HepG2 (cell line): ENCODE data around the gene NARF. TPM values are rescaled to one million over a fixed set of nuclear protein-coding genes. Genes with fewer than 3 reads are reported as not detected.

Experiments used
- ATRX ChIP-seq: sonication (generic); formaldehyde crosslinking; IDR thresholded peaks from 2 replicates; pipeline ENCODE4 v1.4.0; 2020; ENCODE audit warnings: missing genetic modification reagents, borderline replicate concordance
- CBX1 ChIP-seq: IDR thresholded peaks from one replicate; pipeline ENCODE4 v1.6.1; 2016; ENCODE audit warnings: antibody characterized with exemption, low read depth
- CSRNP2 ChIP-seq: sonication (generic); formaldehyde crosslinking; conservative IDR thresholded peaks from 2 replicates; pipeline ENCODE4 v1.8.0; 2022; ENCODE audit warnings: low read depth, missing genetic modification reagents
- DDIT3 ChIP-seq: sonication (generic); formaldehyde crosslinking; IDR thresholded peaks from 2 replicates; pipeline ENCODE4 v1.4.0; 2020; ENCODE audit warnings: mild to moderate bottlenecking, missing genetic modification reagents
- GATAD1 ChIP-seq: IDR thresholded peaks from 2 replicates; pipeline ENCODE4 v1.6.1; 2016; ENCODE audit warnings: missing genetic modification reagents, missing compliant biosample characterization
- GRHL1 ChIP-seq: sonication (generic); formaldehyde crosslinking; conservative IDR thresholded peaks from 2 replicates; pipeline ENCODE4 v1.8.0; 2022; ENCODE audit warnings: missing genetic modification reagents
- GTF3A ChIP-seq: sonication (generic); formaldehyde crosslinking; conservative IDR thresholded peaks from 2 replicates; pipeline ENCODE4 v1.4.0; 2020; ENCODE audit warnings: mild to moderate bottlenecking, missing genetic modification reagents
- IRF2 ChIP-seq: IDR thresholded peaks from 2 replicates; pipeline ENCODE4 v1.6.1; 2018; ENCODE audit warnings: missing genetic modification reagents, missing compliant biosample characterization
- MIER2 ChIP-seq: IDR thresholded peaks from 2 replicates; pipeline ENCODE4 v1.6.1; 2016; ENCODE audit warnings: missing biosample characterization, missing genetic modification reagents
- MTA3 ChIP-seq: sonication (generic); formaldehyde crosslinking; IDR thresholded peaks from 2 replicates; pipeline ENCODE4 v1.4.0; 2020; ENCODE audit warnings: missing genetic modification reagents
- NR2F1 ChIP-seq, 2 experiments: fragments of 450-650 bp in 1 of 2; formaldehyde crosslinking in 1 of 2; IDR thresholded peaks; 2 replicates each; pipeline versions ENCODE4 v1.5.0 to v1.6.1; 2016 to 2020; ENCODE audit warnings: mild to moderate bottlenecking in 1 of 2, missing compliant biosample characterization in 1 of 2, missing genetic modification reagents in 1 of 2, moderate library complexity in 1 of 2
- RFX5 ChIP-seq: IDR thresholded peaks from 2 replicates; pipeline ENCODE4 v1.6.1; 2011; ENCODE audit warnings: low read depth, low read length, improper control_type of control experiment
- SALL2 ChIP-seq: sonication (generic); formaldehyde crosslinking; IDR thresholded peaks from 2 replicates; pipeline ENCODE4 v1.8.1; 2023; ENCODE audit warnings: mild to moderate bottlenecking, missing genetic modification reagents, inconsistent platforms
- SRSF9 ChIP-seq: fragments of 200-400 bp; formaldehyde crosslinking; IDR thresholded peaks from 2 replicates; pipeline ENCODE4 v1.6.1; 2018; ENCODE audit warnings: borderline replicate concordance, mild to moderate bottlenecking, low read depth, low read length; ENCODE audit not compliant: insufficient read depth, poor library complexity, severe bottlenecking
- THAP8 ChIP-seq: sonication (generic); formaldehyde crosslinking; IDR thresholded peaks from 2 replicates; pipeline ENCODE4 v1.5.1; 2020; ENCODE audit warnings: missing genetic modification reagents, mild to moderate bottlenecking, borderline replicate concordance
- U2AF1 ChIP-seq: fragments of 200-400 bp; formaldehyde crosslinking; optimal IDR thresholded peaks from 2 replicates; pipeline ENCODE3; 2017; ENCODE audit warnings: mild to moderate bottlenecking, low read depth, low read length
- ZBTB33 ChIP-seq: sonication (generic); formaldehyde crosslinking; IDR thresholded peaks from 2 replicates; pipeline ENCODE4 v1.4.0; 2020; ENCODE audit warnings: missing genetic modification reagents
- ZNF326 ChIP-seq: sonication (generic); formaldehyde crosslinking; IDR thresholded peaks from 2 replicates; pipeline ENCODE4 v1.4.0; 2020; ENCODE audit warnings: missing genetic modification reagents, borderline replicate concordance
- ZNF547 ChIP-seq: sonication (generic); formaldehyde crosslinking; IDR thresholded peaks from 2 replicates; pipeline ENCODE4 v1.5.1; 2020; ENCODE audit warnings: mild to moderate bottlenecking, missing genetic modification reagents
- ZNF589 ChIP-seq: sonication (generic); formaldehyde crosslinking; conservative IDR thresholded peaks from 2 replicates; pipeline ENCODE4 v1.8.0; 2022; ENCODE audit warnings: mild to moderate bottlenecking, moderate library complexity, missing genetic modification reagents
- ZNF724P ChIP-seq: sonication (generic); formaldehyde crosslinking; IDR thresholded peaks from 2 replicates; pipeline ENCODE4 v1.8.0; 2022; ENCODE audit warnings: missing genetic modification reagents, borderline replicate concordance
- ZSCAN31 ChIP-seq: sonication (generic); formaldehyde crosslinking; IDR thresholded peaks from 2 replicates; pipeline ENCODE4 v1.5.0; 2020; ENCODE audit warnings: low read depth, mild to moderate bottlenecking, missing genetic modification reagents
- polyA plus RNA-seq, 8 experiments: library from polyadenylated mRNA; depleted of rRNA in 3 of 8; stranded (reverse) in 7 of 8; unstranded in 1 of 8; fragments of >200 nt; fragmentation: Illumina TruSeq in 4 of 8; extraction: Trizol in 4 of 8; gene quantifications; 2 replicates each; pipeline versions ENCODE4 v1.2.1 to v1.2.3, GENCODE V29; 2011 to 2016; ENCODE audit warnings: low read depth in 4 of 8, missing spikeins in 1 of 8, mixed read lengths in 1 of 8; ENCODE audit not compliant: insufficient read depth in 1 of 8
- total RNA-seq, 5 experiments: library from RNA; depleted of rRNA; stranded (reverse); fragments of >200 nt; fragmentation: Illumina TruSeq; extraction: Trizol; gene quantifications; 2 replicates each; pipeline ENCODE4 v1.2.3, GENCODE V29; 2016; ENCODE audit warnings: low read depth in 1 of 5

Gene NARF
- total and polyA plus RNA-seq, 2 of the 13 experiments (the other 11 are each of a cell fraction or from before 2014, with no cell fraction given): 61.1 to 144 TPM

- peak; percentile 27; the same call in 1 of the 2 replicates for TF ChIP-seq ZBTB33 (CRISPR knock-in tag)
- no peak for TF ChIP-seq ZNF326 (CRISPR knock-in tag)
- no peak for TF ChIP-seq ZNF724P
- no peak for TF ChIP-seq CBX1
- no peak for TF ChIP-seq U2AF1
- TF ChIP-seq MIER2 (CRISPR knock-in tag): no peak
- TF ChIP-seq SRSF9: no peak
- TF ChIP-seq GATAD1: 0 out of 2 replicates have a peak, but pooled peaks have one; percentile 21
- TF ChIP-seq NR2F1 (CRISPR knock-in tag; IDR thresholded peaks at IDR 0.05): no peak
- no peak for TF ChIP-seq ZNF547 (CRISPR knock-in tag)
- peak; percentile 65; the same call in 1 of the 2 replicates for TF ChIP-seq ZNF589 (CRISPR knock-in tag)
- no peak for TF ChIP-seq MTA3 (CRISPR knock-in tag)
- TF ChIP-seq ZSCAN31: peak; percentile 89
- no peak for TF ChIP-seq ATRX (CRISPR knock-in tag)
- TF ChIP-seq DDIT3 (CRISPR knock-in tag): no peak
- no peak for TF ChIP-seq THAP8 (CRISPR knock-in tag)
- TF ChIP-seq GTF3A (CRISPR knock-in tag): no peak
- peak; percentile 93 for TF ChIP-seq SALL2 (CRISPR knock-in tag)
- TF ChIP-seq CSRNP2 (CRISPR knock-in tag): peak; percentile 74; the same call in 1 of the 2 replicates
- no peak for TF ChIP-seq GRHL1 (CRISPR knock-in tag)
- TF ChIP-seq IRF2 (CRISPR knock-in tag): peak; percentile 60; the same call in 1 of the 2 replicates
- peak; percentile 19; the same call in 1 of the 2 replicates for TF ChIP-seq RFX5
Observed at GRCh38 chr17:82518826-82519810, 60.6 kb downstream of the NARF start, which contains the start of gene FOXK2 (continued).
